ENCODE results near the gene FAM193B. TPM values are rescaled to one million over a fixed set of nuclear protein-coding genes. Genes with fewer than 3 reads are reported as not detected.

FAM193B gene
- total and polyA plus RNA-seq, 4 donors = 49.0 to 139 (median 81.4) TPM

DNA sequence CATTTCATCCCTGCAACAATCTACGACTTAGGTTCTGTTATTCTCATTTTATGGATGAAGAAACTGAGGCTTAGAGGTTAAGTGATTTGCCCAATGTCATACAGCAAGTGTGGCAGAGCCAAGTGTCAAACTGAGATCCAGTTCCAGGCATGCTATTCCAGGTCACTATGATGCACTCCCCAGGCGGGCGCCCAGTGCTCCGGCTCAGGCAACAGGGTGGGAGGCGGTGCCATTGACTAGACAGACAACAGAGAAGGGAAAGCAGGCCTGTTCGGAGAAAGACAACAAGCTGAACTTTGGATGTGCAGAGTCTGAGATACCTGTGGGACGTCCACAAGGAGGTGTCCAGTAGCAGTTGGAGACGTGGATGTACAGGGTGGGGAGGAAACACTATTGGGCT lies 26.8 kb downstream of the FAM193B start:
- Histone ChIP-seq H3K4me1 (ENCODE audit: control insufficient read depth in 5 of 5, insufficient read depth in 5 of 5, low read length in 5 of 5) (no peaks in the 10 kb centered on the region), H3K27me3 (ENCODE audit: control insufficient read depth in 3 of 3, insufficient read depth in 3 of 3, low read length in 2 of 3) (no peaks in the 10 kb centered on the region), H3K36me3 (ENCODE audit: control insufficient read depth in 4 of 4, insufficient read depth in 4 of 4, low read length in 4 of 4) (peaks cover 19 to 73% (median 51%) of the 10 kb centered on the region in 4 donors), H3K9ac (ENCODE audit: insufficient read depth in 1 of 2, low read length in 2 of 2) (no peak overlapping the region), H3K9me3 (ENCODE audit: control insufficient read depth in 4 of 4, insufficient read depth in 3 of 4, low read length in 3 of 4) (no peaks in the 10 kb centered on the region), H3K4me3 (no peak overlapping the region), H3K27ac (ENCODE audit: low read depth in 1 of 2, low read length in 1 of 2) (no peak overlapping the region)
- DNase-seq (no peak), ATAC-seq (ENCODE audit: insufficient read depth, low FRiP score) (no peak)
- 94 to 96% methylated on average over 8 of the region's 8 CpGs for WGBS, 2 donors
- TF ChIP-seq, protein P1, sequence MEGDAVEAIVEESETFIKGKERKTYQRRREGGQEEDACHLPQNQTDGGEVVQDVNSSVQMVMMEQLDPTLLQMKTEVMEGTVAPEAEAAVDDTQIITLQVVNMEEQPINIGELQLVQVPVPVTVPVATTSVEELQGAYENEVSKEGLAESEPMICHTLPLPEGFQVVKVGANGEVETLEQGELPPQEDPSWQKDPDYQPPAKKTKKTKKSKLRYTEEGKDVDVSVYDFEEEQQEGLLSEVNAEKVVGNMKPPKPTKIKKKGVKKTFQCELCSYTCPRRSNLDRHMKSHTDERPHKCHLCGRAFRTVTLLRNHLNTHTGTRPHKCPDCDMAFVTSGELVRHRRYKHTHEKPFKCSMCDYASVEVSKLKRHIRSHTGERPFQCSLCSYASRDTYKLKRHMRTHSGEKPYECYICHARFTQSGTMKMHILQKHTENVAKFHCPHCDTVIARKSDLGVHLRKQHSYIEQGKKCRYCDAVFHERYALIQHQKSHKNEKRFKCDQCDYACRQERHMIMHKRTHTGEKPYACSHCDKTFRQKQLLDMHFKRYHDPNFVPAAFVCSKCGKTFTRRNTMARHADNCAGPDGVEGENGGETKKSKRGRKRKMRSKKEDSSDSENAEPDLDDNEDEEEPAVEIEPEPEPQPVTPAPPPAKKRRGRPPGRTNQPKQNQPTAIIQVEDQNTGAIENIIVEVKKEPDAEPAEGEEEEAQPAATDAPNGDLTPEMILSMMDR (IDR thresholded peaks at IDR 0.05; ENCODE audit: control extremely low read depth, extremely low read depth) = no peak

DNA sequence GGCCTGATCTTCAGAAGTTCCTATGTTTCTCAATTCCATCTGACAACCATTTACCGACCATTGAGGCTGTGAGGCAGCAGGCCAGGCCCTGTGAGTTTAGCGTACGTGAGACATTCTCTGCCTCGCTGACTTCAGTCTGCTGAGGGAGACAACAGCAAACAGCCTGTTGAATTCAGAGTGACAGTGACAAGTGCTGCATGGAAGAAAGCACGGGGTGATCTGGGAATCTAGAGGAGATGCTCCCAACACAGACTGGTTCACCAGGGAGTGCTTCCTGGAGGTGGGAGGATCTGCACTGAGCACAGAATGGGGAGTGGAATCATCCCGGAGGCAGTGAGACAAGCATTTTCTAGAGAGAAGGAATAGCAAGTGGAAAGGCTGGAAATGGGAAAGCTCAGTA lies 27.6 kb downstream of the FAM193B start:
- no peaks in the 10 kb centered on the region for H3K27me3 ChIP-seq (ENCODE audit: control insufficient read depth in 3 of 3, insufficient read depth in 3 of 3, low read length in 2 of 3)
- H3K9me3 ChIP-seq (ENCODE audit: control insufficient read depth in 4 of 4, insufficient read depth in 3 of 4, low read length in 3 of 4) = no peaks in the 10 kb centered on the region
- H3K4me3 ChIP-seq = no peak overlapping the region
- H3K4me1 ChIP-seq (ENCODE audit: control insufficient read depth in 5 of 5, insufficient read depth in 5 of 5, low read length in 5 of 5) = no peaks in the 10 kb centered on the region
- H3K27ac ChIP-seq (ENCODE audit: low read depth in 1 of 2, low read length in 1 of 2) = no peak overlapping the region
- no peak for DNase-seq
- H3K9ac ChIP-seq (ENCODE audit: insufficient read depth in 1 of 2, low read length in 2 of 2) = no peak overlapping the region
- H3K36me3 ChIP-seq (ENCODE audit: control insufficient read depth in 4 of 4, insufficient read depth in 4 of 4, low read length in 4 of 4) = peaks cover 19 to 72% (median 47%) of the 10 kb centered on the region in 4 donors
- no peak for ATAC-seq (ENCODE audit: insufficient read depth, low FRiP score)
- 94 to 95% methylated on average over 6 of the region's 6 CpGs for WGBS, 2 donors
- TF ChIP-seq, protein P1 (IDR thresholded peaks at IDR 0.05; ENCODE audit: control extremely low read depth, extremely low read depth) = no peak

DNA sequence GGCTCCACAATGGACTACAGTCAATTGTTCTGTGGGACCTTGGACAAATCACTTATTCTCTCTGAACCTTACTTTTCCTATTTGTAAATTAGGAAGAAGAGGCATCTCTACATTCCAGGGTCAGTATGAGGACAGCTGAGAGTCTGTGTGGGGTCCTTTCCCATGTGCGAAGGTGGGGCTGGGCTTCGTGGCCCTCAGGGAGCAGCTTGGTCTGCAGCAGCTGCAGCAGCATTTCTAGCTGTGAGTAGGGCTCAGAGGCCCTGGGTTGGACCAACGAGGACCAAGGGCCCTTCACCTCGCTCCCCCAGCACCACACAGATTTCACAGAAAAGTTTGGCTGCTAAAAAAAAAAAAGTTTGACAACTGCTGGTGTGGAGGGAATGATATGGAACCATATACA lies 28.2 kb downstream of the FAM193B start:
- no peak overlapping the region for H3K9ac ChIP-seq (ENCODE audit: insufficient read depth in 1 of 2, low read length in 2 of 2)
- no peak for DNase-seq

More for the DNA sequence above, 28.2 kb downstream of the FAM193B start:
- H3K27me3 ChIP-seq (ENCODE audit: control insufficient read depth in 3 of 3, insufficient read depth in 3 of 3, low read length in 2 of 3) = no peaks in the 10 kb centered on the region
- no peak overlapping the region for H3K4me3 ChIP-seq
- H3K36me3 ChIP-seq (ENCODE audit: control insufficient read depth in 4 of 4, insufficient read depth in 4 of 4, low read length in 4 of 4) = peaks cover 20 to 73% (median 51%) of the 10 kb centered on the region in 4 donors
- H3K27ac ChIP-seq (ENCODE audit: low read depth in 1 of 2, low read length in 1 of 2) = no peak overlapping the region
- 88 to 98% methylated on average over 4 of the region's 4 CpGs for WGBS, 2 donors
- ATAC-seq (ENCODE audit: insufficient read depth, low FRiP score) = no peak
- no peaks in the 10 kb centered on the region for H3K4me1 ChIP-seq (ENCODE audit: control insufficient read depth in 5 of 5, insufficient read depth in 5 of 5, low read length in 5 of 5)
- TF ChIP-seq, protein P1 (IDR thresholded peaks at IDR 0.05; ENCODE audit: control extremely low read depth, extremely low read depth) = no peak
- no peaks in the 10 kb centered on the region for H3K9me3 ChIP-seq (ENCODE audit: control insufficient read depth in 4 of 4, insufficient read depth in 3 of 4, low read length in 3 of 4)

Data from lung (tissue), 12 donors.